Islet precursor cell (in vitro differentiated cells): ENCODE results near the gene PXDN.
A peak's percentile ranks its signal among the peaks of the same experiment; 100 is the strongest.
"Not testable (repeated sequence)": the region's sequence is repeated elsewhere in the genome, so short reads cannot be mapped to it uniquely, and the experiment has no call there.

ENCODE experiments used
- DNase-seq: peaks from one replicate; pipeline ENCODE4 v3.0.0-alpha.2; 2018

PXDN gene

GRCh38 chr2:1775511-1776035 is 31.3 kb upstream of the PXDN start:
- DNase-seq: peak; percentile 93

DNA sequence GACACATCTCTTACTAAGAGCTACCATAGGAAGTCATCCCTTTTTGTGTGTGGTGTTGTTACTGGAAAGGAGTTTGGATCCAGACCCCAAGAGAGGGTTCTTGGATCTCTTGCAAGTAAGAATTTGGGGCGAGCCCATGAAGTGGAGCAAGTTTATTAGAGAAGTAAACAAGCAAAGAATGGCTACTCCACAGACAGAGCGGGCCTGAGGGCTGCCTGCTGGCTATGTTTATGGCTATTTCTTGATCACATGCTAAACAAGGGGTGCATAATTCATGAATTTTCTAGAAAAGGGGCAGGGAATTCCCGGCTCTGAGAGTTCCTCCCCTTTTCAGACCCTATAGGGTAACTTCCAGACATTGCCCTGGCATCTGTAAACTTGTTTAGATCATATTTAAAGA is 30.6 kb upstream of the PXDN start:
- peak; percentile 26 for DNase-seq

GRCh38 chr2:1773883-1774282 is 29.6 kb upstream of the PXDN start:
- DNase-seq: peak; percentile 50

DNA sequence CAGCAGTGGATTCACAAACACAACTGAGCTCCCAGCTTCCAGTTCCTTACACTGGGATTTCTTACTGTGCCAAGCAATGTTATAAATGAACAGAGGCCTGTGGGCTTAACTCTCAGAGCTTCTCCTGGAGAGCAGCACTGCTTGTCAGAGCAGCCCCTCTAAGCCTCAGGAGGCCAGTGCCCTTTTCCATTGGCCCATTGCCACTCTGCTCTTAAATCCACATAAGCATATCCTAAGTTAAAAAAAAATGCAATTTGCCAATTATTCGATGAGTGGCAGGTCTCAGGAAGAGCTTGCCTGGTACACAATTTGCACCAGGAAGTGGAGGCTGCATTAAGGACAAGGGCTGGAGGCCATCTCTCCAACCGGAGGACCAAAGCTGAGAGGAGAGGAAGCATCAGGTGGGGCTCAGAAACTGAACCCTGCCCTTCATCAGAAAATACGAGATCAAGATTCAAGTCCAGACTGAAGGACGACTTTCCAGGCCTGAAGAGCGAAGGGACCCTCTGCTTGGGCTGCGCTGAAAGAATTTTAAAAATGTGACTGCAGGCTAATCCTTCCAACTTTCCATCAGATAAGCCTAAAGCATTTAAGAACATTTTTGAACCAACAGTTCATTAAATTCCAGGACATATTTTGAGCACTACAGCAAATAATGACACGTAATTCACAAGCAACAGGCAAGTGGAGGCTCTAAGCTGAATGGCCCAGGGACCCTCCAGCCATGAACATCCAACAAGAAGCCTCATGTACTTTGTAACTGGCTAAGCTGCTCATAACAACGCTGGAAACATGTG is 28.4 kb upstream of the PXDN start:
- peak; percentile 64 for DNase-seq

GRCh38 chr2:1771626-1772280 is 27.4 kb upstream of the PXDN start:
- DNase-seq: peak; percentile 49

DNA sequence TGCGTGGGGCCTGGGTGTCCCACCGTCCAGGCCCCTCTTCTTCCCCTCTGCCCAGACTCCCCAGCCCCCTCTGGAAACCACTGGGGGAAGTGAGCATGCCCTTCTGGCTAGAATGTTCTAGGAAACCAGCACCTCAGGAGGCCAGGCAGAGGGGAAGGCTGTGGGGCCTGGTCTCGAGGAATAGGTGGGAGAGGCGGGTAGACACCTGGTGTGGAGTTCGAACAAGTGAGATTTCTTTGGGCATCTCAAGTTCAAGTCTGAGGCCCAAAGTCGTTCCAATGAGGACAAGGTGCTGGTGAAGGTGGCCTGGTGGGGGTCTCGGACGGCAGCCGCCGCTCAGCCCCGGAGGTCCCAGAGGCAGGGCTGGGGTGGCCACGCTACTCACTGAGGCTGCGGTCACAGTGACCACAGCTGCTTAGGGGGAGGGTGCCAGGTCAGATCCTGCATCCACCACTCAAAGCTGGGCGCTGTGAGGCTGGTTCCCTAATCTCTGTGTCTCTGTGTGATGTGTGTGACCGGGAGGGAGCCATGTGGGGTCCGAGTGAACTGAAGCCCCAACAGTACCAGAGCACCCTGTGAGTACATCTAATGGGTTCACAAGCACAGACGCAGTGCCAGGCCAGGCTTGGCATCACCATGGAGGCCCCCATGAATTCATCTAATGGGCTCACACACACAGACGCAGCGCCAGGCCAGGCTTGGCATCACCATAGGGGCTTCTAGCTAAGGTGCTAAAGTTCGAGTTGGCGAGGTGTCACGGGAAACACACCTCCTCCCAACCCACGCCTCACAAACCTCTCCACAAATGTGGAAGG is 26.5 kb upstream of the PXDN start:
- peak; percentile 53 for DNase-seq

GRCh38 chr2:1769703-1770422 is 25.5 kb upstream of the PXDN start:
- DNase-seq: peak; percentile 94

DNA sequence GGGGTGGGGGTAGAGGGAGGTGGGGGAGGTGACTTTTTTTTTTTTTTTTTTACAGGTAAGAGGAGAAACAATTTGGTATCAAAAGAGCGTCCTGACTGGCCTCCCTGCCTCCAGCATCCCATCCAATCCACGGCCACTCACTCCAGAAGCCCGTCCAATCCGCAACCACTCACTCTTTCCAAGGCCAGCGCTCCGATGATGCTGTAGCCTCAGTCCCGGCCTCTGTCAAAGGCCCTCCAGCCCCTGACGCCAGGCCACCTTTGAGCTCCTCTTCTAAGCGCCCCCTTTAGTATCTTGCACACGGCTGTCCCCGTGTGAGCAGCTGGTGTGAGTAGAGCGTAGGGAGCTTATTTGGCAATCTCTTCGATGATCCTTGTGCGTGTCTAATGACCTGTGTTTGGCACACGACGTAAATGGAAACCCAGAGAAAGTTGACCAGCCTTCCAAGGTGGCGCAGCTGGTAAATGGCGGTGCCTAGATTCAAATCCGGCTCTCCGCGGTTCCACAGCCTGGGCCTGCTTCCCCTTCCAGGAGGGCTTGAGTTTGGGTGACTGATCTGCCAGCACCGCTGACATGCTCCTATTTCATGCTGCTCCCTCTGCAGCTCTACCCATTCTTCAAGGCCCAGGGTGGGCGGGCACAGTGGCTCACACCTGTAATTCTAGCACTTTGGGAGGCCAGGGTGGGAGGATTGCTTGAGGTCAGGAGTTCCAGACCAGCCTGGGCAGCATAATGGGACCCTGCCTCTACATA is 23.8 kb upstream of the PXDN start:
- peak; percentile 40 for DNase-seq

- DNase-seq: peak; percentile 90
Measured at GRCh38 chr2:1766851-1767811, 22.8 kb upstream of the PXDN start.

DNA sequence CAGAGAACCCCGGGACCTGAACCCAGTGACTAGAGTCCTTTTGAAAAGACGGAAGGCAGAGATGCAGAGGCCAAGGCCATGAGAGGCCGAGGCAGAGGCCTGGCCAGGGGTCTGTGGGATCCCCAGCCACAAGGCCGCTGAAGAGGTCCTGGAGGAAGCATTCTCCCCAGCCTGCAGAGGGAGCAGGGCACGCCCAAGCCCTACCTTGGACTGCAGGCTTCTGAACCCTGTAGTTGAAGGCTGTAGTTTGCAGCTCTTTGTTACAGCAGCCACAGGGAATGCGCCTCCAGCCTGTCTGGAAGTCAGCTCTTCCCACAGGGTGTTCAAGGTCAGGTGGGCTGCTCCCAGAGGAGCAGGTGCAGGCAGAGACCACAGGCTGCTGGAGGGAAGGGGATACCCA is 22.1 kb upstream of the PXDN start:
- DNase-seq: peak; percentile 85

DNA sequence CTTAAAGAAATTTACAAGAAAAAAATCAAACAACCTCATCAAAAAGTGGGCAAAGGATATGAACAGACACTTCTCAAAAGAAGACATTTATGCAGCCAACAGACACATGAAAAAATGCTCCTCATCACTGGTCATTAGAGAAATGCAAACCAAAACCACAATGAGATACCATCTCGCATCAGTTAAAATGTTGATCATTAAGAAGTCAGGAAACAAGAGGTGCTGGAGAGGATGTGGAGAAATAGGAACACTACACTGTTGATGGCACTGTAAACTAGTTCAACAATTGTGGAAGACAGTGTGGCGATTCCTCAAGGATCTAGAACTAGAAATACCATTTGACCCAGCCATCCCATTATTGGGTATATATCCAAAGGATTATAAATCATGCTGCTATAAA is 20.9 kb upstream of the PXDN start:
- DNase-seq: not testable (repeated sequence)

DNA sequence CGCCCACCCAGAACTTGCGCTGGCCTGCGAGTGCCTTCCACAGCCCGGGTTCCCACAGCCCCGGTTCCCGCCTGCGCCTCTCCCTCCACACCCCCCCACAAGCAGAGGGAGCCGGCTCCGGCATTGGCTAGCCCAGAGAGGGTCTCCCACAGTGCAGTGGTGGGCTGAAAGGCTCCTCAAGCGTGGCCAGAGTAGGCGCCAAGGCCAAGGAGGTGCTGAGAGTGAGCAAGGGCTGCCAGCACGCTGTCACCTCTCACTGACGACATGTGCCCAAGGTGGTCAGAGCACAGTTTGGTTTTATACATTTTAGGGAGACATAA is 15.3 kb upstream of the PXDN start:
- no peak for DNase-seq

GRCh38 chr2:1758774-1759610 is 14.7 kb upstream of the PXDN start:
- no peak for DNase-seq

DNA sequence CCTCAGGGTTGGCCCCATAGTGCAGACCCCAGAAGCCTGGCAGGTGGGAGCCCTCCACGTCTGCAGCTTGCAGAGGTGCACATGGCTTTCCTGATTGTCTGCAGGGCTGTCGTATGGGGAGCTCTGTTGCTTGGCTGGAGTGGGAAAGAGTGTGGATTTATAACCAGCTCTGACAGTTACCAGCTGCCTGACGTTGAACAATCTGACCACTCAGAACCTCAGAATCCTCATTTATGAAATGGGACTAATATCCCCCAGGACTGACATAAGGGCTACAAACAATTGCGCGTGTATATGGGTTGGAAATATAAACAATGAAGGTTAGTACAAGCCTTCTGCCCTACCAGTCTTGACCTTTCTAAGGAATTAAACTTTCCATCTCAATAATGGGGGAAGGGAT is 13.9 kb upstream of the PXDN start:
- DNase-seq: no peak

GRCh38 chr2:1757567-1757966 is 13.3 kb upstream of the PXDN start:
- DNase-seq: no peak

- DNase-seq: peak; percentile 14
Measured at GRCh38 chr2:1757146-1757545, 12.8 kb upstream of the PXDN start.

DNA sequence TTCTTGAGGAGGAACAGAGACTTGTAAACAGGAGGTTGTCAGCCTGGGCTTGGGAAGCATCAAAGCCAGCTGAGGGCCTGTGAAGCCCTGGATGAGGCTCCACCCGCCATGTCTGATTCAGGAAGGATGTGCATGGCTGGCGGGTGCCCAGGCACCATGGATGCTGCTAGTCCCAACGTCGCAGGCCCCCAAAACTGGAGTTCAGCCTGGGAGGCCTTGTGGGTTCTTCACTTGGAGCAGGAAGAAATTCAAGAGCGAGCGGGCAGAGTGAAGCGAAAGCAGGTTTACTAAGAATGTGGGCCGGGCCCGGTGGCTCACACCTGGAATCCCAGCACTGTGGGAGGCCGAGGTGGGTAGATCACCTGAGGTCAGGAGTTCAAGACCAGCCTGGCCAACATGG is 12.1 kb upstream of the PXDN start:
- peak; percentile 28 for DNase-seq

- peak; percentile 30 for DNase-seq
Measured at GRCh38 chr2:1755436-1756191, 11.3 kb upstream of the PXDN start.
